Measurements from ENCODE around the gene YY1.
"Not testable (repeated sequence)": the region's sequence is repeated elsewhere in the genome, so short reads cannot be mapped to it uniquely, and the experiment has no call there.

The YY1 gene

GRCh38 chr14:100213956-100214769 is 24.8 kb upstream of the YY1 start:
- DNase-seq = peak; percentile 95

- no peak for DNase-seq
Measured at GRCh38 chr14:100214770-100215083, 24.2 kb upstream of the YY1 start.

DNA sequence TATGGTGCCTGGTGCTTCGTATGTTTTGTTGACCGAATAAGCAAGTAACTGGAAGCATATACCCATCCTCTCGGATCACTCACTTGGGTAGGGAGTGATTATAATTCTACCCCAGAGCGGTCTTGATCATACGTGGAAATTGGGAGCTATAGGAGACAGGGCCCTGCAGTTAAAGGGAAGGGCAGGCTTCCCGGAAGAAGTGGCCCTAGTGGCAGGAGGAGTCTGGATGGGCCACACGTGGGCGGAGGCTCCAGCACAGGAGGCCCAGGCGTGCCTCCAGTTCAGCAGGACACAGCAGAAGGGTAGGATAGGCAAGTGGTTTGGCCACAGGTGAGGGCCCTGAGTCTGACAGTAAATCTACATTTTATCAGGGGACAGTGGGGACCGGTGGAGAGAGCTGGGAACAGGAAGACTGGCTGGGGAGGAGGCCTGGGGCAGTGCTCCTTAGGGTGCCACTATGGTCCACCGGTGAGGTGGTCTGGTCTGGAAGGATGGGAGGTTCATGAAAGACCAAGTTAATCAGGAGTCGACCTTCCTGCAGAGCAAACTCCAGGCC is 23.5 kb upstream of the YY1 start:
- DNase-seq = no peak

GRCh38 chr14:100219126-100219785 is 19.7 kb upstream of the YY1 start:
- DNase-seq = no peak

DNA sequence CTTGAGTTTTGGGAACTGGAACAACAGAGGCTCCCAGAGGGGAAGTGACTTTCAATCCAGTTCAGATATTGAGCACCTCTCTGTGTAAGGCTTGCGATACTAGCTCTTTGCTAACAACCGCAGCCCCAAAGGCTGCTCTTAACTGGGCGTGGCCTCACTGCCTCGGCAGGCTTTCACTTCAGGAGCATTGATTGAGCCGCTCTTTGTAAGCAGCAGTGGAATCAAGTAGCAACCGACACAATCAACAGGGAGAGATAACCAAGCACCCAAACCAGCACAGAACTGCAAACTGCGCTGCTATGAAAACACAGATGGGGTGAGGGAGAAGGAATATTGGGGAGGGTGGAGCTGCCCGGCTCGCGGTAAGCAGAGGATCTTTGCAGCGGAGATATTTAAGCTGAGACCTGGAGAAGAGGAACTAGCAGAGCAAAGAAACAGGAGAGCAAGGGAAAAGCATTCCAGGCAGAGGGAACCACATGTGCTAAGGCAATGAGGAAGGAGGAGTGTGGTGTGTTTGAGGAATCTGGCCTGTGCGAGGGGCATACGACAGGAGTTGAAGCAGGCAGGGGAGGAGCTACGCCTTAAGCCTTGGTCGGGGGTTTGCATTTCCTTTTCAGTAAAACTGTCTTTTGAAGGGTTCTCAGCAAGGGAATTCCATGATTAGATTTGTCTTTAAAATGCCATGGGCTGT is 17.3 kb upstream of the YY1 start:
- DNase-seq = peak; percentile 64 to 75

DNA sequence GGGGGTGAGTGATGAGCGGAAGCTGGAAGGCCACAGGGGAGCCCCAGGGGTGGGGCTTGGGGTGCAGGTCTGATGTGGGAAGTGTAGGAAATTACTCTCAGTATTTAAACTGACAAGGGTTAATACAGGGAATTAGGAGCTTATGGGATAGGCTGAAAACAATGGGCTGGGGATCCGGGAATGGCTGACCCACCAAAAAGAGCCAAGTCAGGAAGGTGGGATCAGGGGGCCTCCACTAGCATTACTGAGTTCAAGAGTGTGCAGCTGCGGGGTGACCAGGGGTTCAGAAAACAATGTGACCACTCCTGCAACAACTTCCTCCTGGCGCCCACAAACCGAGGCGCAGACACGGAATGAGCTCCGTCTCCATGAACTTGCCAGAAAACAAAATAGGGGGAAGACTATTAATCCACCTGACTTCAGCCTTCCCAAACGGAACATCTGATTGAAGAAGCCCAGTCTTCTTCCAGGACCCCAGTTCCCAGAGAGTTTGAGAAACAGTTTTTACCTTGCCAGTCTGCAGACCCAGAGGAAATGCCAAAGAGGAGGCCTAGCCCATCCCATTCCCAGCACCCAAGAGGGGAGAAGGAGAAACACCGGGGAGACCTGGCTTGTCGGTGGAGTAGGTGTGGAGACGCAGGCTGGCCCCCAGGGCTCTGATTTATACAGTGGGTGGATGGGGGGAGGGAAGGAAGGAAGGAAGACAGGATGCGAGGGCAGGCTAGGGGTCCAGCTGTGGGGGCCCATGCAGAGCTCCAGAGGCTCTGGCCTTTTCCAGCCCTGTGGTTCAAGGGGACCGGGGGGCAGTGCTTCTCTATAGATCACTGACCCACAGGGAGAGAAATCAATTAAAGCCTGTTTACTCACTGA is 16.5 kb upstream of the YY1 start:
- DNase-seq = no peak

- DNase-seq = no peak
Measured at GRCh38 chr14:100223332-100224201, 15.4 kb upstream of the YY1 start.

- DNase-seq = no peak
Measured at GRCh38 chr14:100224229-100224866, 14.6 kb upstream of the YY1 start.

- no peak for DNase-seq
Measured at GRCh38 chr14:100225169-100225568, 13.8 kb upstream of the YY1 start.

GRCh38 chr14:100230361-100230760 is 8.6 kb upstream of the YY1 start:
- DNase-seq = no peak

- no peak for DNase-seq
Measured at GRCh38 chr14:100234511-100234910, 4.4 kb upstream of the YY1 start.

- DNase-seq = not testable (repeated sequence)
Measured at GRCh38 chr14:100236271-100236818, 2.6 kb upstream of the YY1 start.

- DNase-seq = no peak
Measured at GRCh38 chr14:100236881-100237280, 2.1 kb upstream of the YY1 start.

DNA sequence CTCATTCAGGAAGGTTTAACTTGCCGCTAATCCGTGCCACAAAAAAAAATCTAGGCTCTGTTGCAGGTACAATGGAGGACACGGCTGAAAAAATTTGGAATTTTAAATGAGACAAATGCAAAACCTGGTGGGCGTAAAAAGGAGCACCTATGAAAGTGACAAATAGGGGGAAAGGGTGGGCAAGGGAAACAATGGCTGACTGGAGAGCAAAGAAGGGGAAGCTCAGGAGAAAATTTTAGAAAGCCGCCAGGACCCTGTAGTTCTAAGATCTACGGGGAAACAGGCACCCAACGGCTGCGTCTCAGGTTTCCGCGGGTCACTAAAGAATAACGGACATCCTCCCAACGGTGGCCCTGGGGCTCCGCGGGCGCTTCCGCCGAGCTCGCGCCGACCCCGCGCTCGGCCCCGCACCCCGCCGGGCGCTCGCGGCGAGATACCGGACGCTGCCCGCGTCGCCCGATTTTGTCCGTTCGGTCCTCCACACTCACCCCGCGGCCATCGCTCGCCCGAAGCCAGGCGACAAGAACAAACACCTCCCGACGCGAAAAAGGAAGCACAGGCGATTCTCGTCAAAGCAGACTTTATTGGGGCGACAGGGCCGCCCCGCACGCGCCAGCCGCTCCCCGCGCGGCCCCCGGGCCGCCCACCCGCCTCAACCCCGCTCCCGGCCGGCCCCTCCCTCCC is 1.1 kb upstream of the YY1 start:
- DNase-seq = peak; percentile 55 to 66

GRCh38 chr14:100239211-100239839 is 381 bp downstream of the YY1 start:
- peak in 1 of 2 experiments; percentile 31 for DNase-seq

GRCh38 chr14:100239840-100240667 is 1.1 kb downstream of the YY1 start:
- peak; percentile 83 to 86 for DNase-seq

DNA sequence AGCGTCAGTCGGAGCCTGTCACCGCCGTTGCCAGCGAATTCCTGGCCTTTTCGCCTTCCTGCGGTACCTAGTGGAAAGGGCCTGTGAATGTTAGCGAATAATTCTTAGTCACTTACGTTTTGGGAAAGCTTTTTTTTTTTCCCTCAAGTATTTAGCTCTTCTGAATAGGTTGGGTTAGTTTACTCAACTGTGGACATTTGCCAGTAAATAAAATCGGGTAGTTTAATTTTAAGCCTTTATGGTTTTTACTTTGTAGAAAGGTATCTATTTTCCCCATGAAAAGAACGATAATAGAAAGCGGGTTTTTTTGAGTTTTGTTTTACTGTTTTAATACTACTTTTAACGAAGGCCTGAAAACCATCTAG is 1.7 kb downstream of the YY1 start:
- no peak for DNase-seq

- DNase-seq = no peak
Measured at GRCh38 chr14:100241279-100241678, 2.3 kb downstream of the YY1 start.

DNA sequence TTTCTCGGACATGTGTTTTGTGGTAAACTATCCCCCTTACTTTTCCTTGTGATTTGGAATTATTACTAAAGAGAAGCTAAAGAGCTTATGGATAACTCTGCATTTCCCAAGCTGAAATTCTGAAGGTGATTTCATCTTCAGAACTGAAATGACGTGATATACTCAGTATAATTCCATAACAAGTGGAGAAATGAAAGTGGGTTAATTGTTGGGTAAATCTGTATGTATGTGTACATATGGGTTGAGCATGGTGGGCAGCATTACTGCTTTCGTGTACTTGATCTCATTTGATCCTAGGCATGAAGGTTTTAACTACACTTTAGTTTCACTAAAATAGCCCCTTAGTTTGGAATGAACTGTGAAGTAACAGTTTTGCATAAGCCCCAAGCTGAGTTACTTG is 4.1 kb downstream of the YY1 start:
- no peak for DNase-seq
